ENCODE measurements around the gene NAPB.

DNA sequence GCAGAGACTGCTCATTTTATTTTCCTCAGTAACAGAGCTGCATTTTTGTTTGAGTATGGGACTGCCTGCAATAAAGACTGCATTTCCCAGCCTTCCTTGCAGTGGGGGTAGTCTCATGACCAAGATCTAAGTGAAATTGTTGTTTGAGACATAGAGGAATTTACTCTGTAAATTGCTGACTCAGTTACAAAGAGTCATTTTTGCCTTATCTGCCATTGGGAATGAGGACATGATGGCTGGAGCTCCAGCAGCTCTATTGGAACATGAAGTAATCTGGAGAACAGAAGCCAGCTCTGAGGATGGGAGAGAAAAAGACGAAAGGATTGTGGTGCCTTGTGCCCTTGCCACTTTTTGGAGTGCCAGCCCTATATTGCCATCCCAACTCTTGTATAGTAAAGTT is 33.5 kb upstream of the NAPB start:
- no peak for TF ChIP-seq CTCF (IDR thresholded peaks at IDR 0.05; ENCODE audit: poor library complexity)
- TF ChIP-seq EZH2 (IDR thresholded peaks at IDR 0.05; ENCODE audit: borderline replicate concordance): no peak
